ENCODE results near the gene TMEM229B.
A peak's percentile ranks its signal among the peaks of the same experiment; 100 is the strongest.
"Not testable (repeated sequence)": the region's sequence is repeated elsewhere in the genome, so short reads cannot be mapped to it uniquely, and the experiment has no call there.

The TMEM229B gene

GRCh38 chr14:67453575-67454300 lies 34.8 kb downstream of the TMEM229B start:
- Histone ChIP-seq H3K4me1 (ENCODE audit: insufficient read depth, low read length) (no peaks in the 10 kb centered on the region), H3K4me2 (ENCODE audit: insufficient read depth, low read length) (no peak overlapping the region), H3K9me3 (ENCODE audit: insufficient read depth, low read length, severe bottlenecking) (no peaks in the 10 kb centered on the region), H3K4me3 (ENCODE audit: low read depth in 1 of 2, low read length in 2 of 2) (no peak overlapping the region), H3K36me3 (ENCODE audit: insufficient read depth, low read length) (no peaks in the 10 kb centered on the region), H3K79me2 (ENCODE audit: insufficient read depth, low read length) (no peaks in the 10 kb centered on the region), H3K27ac (ENCODE audit: low read length) (no peak overlapping the region), H3K9ac (ENCODE audit: low read depth, low read length) (no peak overlapping the region), H2AFZ (ENCODE audit: low read depth, low read length) (no peak overlapping the region), H4K20me1 (ENCODE audit: insufficient read depth, low read length) (no peaks in the 10 kb centered on the region), H3K27me3 (ENCODE audit: insufficient read depth, low read length, poor library complexity) (no peaks in the 10 kb centered on the region)
- DNase-seq (no peak), ATAC-seq (ENCODE audit: insufficient read depth, low read depth) (no peak)
- TF ChIP-seq EZH2 (IDR thresholded peaks at IDR 0.05; ENCODE audit: borderline replicate concordance, low read depth, low read length, severe bottlenecking) (no peak), CTCF (IDR thresholded peaks at IDR 0.05; ENCODE audit: borderline replicate concordance, extremely low read depth, low read length, poor library complexity, severe bottlenecking) (peak; percentile 16)

- not testable (repeated sequence) for H3K27me3 ChIP-seq (ENCODE audit: insufficient read depth, low read length, poor library complexity); H3K9ac ChIP-seq (ENCODE audit: low read depth, low read length); H3K79me2 ChIP-seq (ENCODE audit: insufficient read depth, low read length); H3K36me3 ChIP-seq (ENCODE audit: insufficient read depth, low read length); DNase-seq; H3K4me1 ChIP-seq (ENCODE audit: insufficient read depth, low read length); H3K27ac ChIP-seq (ENCODE audit: low read length); H4K20me1 ChIP-seq (ENCODE audit: insufficient read depth, low read length); H3K4me2 ChIP-seq (ENCODE audit: insufficient read depth, low read length); H3K4me3 ChIP-seq (ENCODE audit: low read depth in 1 of 2, low read length in 2 of 2); H2AFZ ChIP-seq (ENCODE audit: low read depth, low read length); ATAC-seq (ENCODE audit: insufficient read depth, low read depth); H3K9me3 ChIP-seq (ENCODE audit: insufficient read depth, low read length, severe bottlenecking)
These were observed 36.9 kb downstream of the TMEM229B start for GRCh38 chr14:67451667-67452066.

GRCh38 chr14:67449096-67449495 lies 39.4 kb downstream of the TMEM229B start:
- H3K36me3 ChIP-seq (ENCODE audit: insufficient read depth, low read length), result no peaks in the 10 kb centered on the region
- H3K9me3 ChIP-seq (ENCODE audit: insufficient read depth, low read length, severe bottlenecking), result no peaks in the 10 kb centered on the region
- H3K4me1 ChIP-seq (ENCODE audit: insufficient read depth, low read length), result no peaks in the 10 kb centered on the region
- no peak overlapping the region for H3K4me2 ChIP-seq (ENCODE audit: insufficient read depth, low read length)
- no peak overlapping the region for H3K27ac ChIP-seq (ENCODE audit: low read length)
- TF ChIP-seq EZH2 (IDR thresholded peaks at IDR 0.05; ENCODE audit: borderline replicate concordance, low read depth, low read length, severe bottlenecking) (no peak), CTCF (IDR thresholded peaks at IDR 0.05; ENCODE audit: borderline replicate concordance, extremely low read depth, low read length, poor library complexity, severe bottlenecking) (no peak)
- H3K9ac ChIP-seq (ENCODE audit: low read depth, low read length), result no peak overlapping the region
- no peak overlapping the region for H2AFZ ChIP-seq (ENCODE audit: low read depth, low read length)
- no peaks in the 10 kb centered on the region for H3K79me2 ChIP-seq (ENCODE audit: insufficient read depth, low read length)
- H4K20me1 ChIP-seq (ENCODE audit: insufficient read depth, low read length), result no peaks in the 10 kb centered on the region
- DNase-seq (no peak), ATAC-seq (ENCODE audit: insufficient read depth, low read depth) (no peak)
- no peak overlapping the region for H3K4me3 ChIP-seq (ENCODE audit: low read depth in 1 of 2, low read length in 2 of 2)
- H3K27me3 ChIP-seq (ENCODE audit: insufficient read depth, low read length, poor library complexity), result peaks cover 11% of the 10 kb centered on the region

GRCh38 chr14:67447033-67447381 lies 41.5 kb downstream of the TMEM229B start:
- H2AFZ ChIP-seq (ENCODE audit: low read depth, low read length), result no peak overlapping the region
- H3K36me3 ChIP-seq (ENCODE audit: insufficient read depth, low read length), result no peaks in the 10 kb centered on the region
- no peaks in the 10 kb centered on the region for H3K79me2 ChIP-seq (ENCODE audit: insufficient read depth, low read length)
- no peak overlapping the region for H3K9ac ChIP-seq (ENCODE audit: low read depth, low read length)
- no peaks in the 10 kb centered on the region for H4K20me1 ChIP-seq (ENCODE audit: insufficient read depth, low read length)
- H3K27ac ChIP-seq (ENCODE audit: low read length), result no peak overlapping the region
- no peak for TF ChIP-seq CTCF (IDR thresholded peaks at IDR 0.05; ENCODE audit: borderline replicate concordance, extremely low read depth, low read length, poor library complexity, severe bottlenecking)
- peaks cover 11% of the 10 kb centered on the region for H3K27me3 ChIP-seq (ENCODE audit: insufficient read depth, low read length, poor library complexity)
- H3K4me1 ChIP-seq (ENCODE audit: insufficient read depth, low read length), result no peaks in the 10 kb centered on the region
- no peak for DNase-seq
- H3K9me3 ChIP-seq (ENCODE audit: insufficient read depth, low read length, severe bottlenecking), result no peaks in the 10 kb centered on the region
- H3K4me2 ChIP-seq (ENCODE audit: insufficient read depth, low read length), result no peak overlapping the region
- ATAC-seq (ENCODE audit: insufficient read depth, low read depth), result no peak
- no peak overlapping the region for H3K4me3 ChIP-seq (ENCODE audit: low read depth in 1 of 2, low read length in 2 of 2)

Data from DND-41 (cell line).